HK-2 (cell line): ENCODE measurements around the gene PRKG1.
"Not testable (repeated sequence)": the region's sequence is repeated elsewhere in the genome, so short reads cannot be mapped to it uniquely, and the experiment has no call there.

Experiments used
- DNase-seq: peaks from one replicate; pipeline ENCODE4 v3.0.0-alpha.2; 2018; ENCODE audit not compliant: unreplicated experiment

PRKG1 gene

GRCh38 chr10:51422311-51423120, 348.2 kb downstream of the PRKG1 start:
- peak; percentile 26 for DNase-seq

GRCh38 chr10:51423121-51423452, 348.8 kb downstream of the PRKG1 start:
- no peak for DNase-seq

DNA sequence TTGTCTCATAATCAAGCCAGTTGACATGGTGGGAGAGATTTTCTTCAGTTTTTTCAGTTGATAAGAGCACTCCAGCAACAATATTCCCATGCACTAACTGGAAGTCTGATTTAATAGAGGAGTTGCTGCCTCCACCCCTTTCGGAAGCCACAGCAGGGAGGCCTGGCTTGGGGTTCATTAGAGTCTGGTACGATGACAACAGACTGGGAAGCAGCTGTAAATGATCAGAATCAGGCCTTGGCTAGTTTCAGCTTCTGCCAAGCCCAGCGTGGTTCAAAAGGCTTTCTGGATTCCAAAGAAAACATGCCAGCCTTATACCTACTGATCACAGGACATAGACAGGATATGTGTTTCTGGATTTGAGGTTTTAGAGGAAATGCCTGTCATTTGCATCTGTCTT, 351.1 kb downstream of the PRKG1 start:
- no peak for DNase-seq

DNA sequence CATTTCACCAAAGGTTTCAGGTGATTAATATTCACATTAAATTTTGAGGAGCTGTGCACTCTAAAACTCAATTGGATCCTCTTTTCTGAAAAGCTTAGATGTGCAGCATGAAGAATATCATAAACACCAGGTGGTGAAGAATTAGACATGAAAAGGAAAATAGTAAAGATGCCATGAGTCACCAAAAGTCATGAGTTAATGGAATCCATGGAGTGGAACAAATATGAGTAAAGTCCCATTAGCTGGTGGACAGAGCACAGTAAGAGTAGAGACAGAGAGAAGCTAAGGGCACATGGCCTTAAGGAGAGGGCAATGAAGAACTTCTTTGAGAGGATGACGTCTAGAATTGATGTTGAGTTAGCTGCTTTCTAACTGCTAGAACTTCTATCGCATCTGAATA, 353.5 kb downstream of the PRKG1 start:
- no peak for DNase-seq

GRCh38 chr10:51430506-51430905, 356.2 kb downstream of the PRKG1 start:
- DNase-seq: no peak

DNA sequence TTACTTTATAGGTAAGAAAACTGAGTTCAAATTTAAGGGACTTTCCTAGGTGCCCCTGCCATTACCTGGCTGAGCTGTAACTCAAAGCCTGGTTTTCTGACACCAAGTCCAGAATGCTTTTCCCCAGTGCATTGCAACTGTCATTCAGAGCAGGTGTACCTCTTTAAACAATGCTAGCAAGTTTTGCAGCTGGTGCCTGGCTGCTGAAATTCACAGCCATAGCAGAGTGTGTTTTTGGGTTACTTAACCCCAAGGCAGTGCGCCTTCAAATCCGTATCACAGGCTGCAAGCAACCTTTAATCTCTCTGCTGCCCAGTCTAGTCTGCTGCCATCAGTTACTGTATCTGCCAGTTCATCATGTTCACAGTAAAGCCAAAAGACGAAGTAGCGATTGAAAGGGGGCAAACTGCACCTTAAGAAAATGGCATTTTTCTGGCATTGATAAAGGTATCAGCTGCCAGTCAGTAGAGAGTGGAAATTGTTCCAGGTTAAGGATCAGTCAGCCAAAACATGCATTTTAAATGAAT, 359.7 kb downstream of the PRKG1 start:
- no peak for DNase-seq

DNA sequence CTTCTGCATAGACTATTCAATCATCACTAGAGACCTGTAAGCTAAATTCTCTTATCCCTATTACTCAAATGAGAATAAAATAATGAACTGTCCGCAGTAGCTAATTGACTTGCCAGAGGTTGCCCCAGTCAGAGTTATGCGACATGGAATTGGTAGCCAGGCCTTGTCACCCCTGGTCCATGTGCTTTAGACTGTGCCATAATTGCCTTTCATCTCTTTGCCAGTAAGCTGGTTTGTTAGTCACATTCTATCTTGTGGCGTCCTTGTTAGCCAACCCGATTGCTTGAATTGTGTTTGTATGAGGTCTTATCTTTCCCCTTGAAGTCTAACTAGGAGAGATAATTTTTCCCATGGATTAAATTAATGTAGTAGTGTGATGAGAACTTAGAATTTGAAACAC, 362.5 kb downstream of the PRKG1 start:
- no peak for DNase-seq

DNA sequence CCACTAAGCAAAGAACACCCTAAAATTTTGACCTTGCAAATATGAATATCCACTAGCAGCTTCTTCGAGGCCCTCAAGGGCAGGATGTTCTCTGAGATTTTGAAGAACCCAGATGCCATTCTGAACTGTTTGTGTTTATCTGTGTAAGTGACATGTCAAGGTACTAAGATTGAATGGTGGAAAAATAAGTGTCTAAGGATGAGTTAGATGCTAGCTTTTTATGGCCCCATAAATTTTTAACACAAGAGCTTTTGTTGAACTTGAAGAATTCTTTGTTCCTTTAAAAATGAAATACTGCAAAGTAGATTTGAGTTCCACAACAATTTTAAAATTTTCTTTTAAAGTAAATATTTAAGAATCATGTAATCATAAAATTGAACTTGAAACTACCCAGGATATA, 365.4 kb downstream of the PRKG1 start:
- DNase-seq: no peak

GRCh38 chr10:51445588-51445987, 371.3 kb downstream of the PRKG1 start:
- no peak for DNase-seq

- no peak for DNase-seq
Measured at GRCh38 chr10:51447119-51447518, 372.8 kb downstream of the PRKG1 start.

DNA sequence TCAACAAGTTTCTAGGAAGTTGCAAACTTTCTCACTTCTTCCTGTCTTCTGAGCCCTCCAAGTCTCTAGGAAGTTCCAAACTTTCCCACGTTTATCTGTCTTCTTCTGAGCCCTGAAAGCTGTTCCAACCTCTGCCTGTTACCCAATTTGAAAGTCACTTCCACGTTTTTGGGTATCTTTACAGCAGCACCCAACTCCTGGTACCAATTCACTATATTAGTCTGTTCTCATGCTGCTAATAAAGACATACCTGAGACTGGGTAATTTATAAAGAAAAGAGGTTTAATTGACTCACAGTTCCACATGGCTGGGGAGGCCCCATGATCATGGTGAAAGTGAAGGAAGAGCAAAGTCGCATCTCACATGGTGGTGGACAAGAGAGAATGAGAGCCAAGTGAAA, 381.5 kb downstream of the PRKG1 start:
- not testable (repeated sequence) for DNase-seq

- no peak for DNase-seq
Measured at GRCh38 chr10:51459476-51459875, 385.2 kb downstream of the PRKG1 start.

DNA sequence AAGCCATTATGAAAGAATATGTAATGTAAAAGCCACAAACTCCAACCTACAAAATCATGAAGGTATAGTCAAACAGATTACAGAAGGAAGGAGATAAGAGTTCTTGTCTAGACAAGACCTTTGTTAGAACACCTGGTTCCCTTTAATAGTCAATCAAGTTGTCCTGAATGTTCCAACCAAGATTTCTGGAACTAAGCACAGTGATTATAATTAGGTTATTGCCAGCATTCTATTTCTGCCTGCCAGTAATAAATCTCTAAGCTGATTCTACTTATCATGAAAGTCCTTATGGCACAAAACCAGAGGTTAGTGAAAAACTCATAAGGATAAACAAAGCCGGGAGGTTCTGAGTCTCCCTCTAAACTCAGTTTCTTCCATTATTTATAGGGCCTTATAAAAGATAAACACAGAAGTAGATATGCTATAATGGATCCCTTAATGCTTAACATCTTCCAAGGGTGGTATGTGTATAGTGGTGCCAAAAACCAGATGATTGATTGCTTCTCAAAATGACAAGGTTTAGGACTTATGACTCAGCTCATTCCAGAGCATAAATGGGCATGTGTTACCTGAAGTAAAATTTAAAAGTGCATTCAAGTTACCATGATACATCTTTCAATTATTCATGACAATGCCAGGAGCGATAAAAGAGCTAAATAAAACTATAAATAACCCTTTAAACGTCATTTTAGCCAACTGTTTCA, 387.9 kb downstream of the PRKG1 start:
- DNase-seq: no peak

- no peak for DNase-seq
Measured at GRCh38 chr10:51468424-51468823, 394.1 kb downstream of the PRKG1 start.

GRCh38 chr10:51469686-51470085, 395.4 kb downstream of the PRKG1 start:
- no peak for DNase-seq

DNA sequence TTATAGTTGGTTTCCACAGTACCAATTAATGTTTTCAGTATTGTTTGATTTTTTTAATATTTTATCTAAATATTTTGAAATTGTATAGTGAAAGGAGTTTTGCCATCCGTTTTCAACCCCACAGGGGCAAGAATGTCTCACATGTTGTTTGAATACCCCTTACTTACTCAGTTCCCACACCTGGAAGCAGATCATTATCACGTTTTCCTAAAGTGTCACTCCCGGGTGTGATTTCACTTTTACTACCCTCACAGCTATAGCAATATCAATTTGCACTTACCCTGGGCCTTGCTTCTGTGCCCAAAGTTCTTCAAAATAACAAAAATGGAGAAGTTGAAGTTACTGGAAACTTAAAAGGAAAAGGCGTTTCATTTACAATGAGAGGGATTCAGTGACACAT, 397.0 kb downstream of the PRKG1 start:
- DNase-seq: no peak

DNA sequence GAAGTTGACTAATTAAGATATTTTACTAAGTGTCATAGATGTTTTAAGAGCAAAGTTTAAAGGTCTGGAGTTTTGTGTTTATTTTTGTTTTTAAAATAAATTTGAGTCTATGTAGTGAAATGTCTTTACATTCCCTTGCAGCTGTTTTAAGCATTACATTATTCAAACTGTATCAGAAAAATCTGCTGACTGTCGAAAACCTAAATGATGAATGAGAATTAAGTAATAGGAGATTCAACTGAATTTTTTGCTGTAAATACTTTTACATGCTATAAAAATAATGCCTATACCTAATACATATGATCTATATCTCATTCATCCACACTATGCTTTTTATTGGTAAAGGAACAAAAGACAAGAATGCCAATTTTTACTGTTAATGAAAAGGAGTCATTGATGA, 397.9 kb downstream of the PRKG1 start:
- no peak for DNase-seq

DNA sequence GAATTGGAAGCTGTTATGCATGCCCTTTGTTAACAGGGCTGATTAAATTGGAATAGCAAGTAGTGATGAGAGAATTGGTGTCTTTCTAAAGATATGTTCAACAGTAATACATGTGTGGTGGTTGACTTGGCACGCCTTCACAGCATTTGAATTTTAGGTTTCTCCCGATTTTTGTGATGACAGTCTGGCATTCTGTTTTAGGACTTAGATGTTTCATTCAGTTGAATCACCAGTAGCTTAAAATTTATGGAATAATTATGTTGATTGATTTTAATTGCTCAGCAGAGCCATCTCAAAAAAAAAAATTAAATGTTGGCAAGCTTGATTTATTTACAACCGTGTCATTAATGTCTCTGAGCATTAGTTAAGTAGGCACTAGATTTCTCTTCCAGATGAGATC, 405.4 kb downstream of the PRKG1 start:
- no peak for DNase-seq

- DNase-seq: no peak
Measured at GRCh38 chr10:51485668-51486067, 411.4 kb downstream of the PRKG1 start.

DNA sequence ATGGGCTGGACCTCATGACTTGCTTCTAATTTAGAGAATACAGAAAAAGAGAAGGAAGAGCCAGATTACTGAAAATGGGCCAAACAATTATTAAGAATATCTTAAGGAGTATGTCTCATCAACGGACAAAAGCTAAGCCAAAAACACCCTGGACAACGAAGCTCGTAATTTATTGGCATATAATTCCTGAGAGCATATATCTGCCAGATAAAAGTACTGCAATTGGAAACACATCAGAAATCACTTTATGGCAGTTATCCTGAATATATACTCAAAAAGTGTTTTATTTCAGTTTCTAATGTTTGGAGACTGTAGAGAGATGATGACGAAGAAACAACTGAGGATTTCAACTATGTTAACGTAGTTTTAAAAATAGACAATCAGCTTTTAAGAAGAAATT, 413.3 kb downstream of the PRKG1 start:
- DNase-seq: no peak

DNA sequence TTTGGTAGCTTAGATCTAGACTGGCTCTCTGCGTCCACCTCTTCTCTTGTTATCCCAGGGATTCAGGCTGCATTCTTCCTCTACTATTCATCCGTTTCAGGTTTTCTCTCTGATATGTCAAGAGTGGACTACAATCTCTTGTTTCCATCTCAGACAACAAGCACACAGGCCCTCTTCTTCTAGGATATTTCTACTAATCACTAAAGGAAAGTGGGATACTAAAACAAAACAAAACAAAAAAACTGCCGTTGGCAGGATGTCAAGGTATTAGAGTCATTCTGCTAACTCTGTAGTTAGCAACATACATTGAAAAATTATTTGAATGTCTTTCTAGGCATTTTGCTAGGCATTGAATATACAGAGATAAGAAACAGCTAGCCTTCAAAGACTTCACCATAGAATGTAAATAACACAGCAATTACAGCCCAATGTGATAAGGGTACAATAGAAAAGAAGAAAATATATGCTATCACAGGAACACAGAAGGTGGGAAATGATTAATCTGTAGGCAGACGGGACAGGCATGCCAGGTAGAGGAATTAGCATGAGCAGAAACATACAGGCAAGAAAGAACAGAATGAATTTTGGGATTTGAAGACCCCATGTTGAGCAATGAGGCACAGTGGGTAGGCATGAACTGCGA, 414.6 kb downstream of the PRKG1 start:
- DNase-seq: no peak

- DNase-seq: no peak
Measured at GRCh38 chr10:51498424-51498823, 424.1 kb downstream of the PRKG1 start.

DNA sequence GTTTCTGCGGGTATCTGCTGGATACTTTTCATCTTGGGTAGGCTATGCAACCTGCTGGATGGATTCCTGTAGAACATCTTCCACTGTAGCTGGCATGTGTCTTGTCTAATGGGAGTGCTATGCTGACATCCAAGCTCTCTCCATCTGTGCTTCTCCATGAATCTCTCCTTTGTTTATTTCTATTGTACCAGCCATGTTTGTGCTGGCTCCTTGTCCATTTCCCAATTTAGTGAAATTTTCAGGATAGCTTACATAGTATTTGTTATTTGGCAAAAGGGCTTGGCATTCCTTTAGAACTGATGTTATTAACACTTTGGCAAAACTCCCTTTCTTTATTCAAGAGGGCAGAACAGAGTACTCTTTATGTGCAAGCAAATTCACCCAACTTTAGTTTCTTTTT, 427.1 kb downstream of the PRKG1 start:
- no peak for DNase-seq
